ENCODE results near the gene SPATA9. TPM values are rescaled to one million over a fixed set of nuclear protein-coding genes. Genes with fewer than 3 reads are reported as not detected.
"Not testable (repeated sequence)": the region's sequence is repeated elsewhere in the genome, so short reads cannot be mapped to it uniquely, and the experiment has no call there.

The SPATA9 gene
- polyA plus RNA-seq, 1 of the 3 experiments (the other 2 are of a cell fraction), result 0.07 TPM

GRCh38 chr5:95713960-95714710, 31.3 kb upstream of the SPATA9 start:
- Histone ChIP-seq H2AFZ (ENCODE audit: low read depth) (no peak overlapping the region), H3K4me3 (ENCODE audit: low read depth in 2 of 2, low read length in 1 of 2) (no peak overlapping the region), H3K9ac (no peak overlapping the region), H3F3A (replicated peaks; ENCODE audit: insufficient read depth) (peaks cover 19% of the 10 kb centered on the region), H3K36me3 (replicated peaks in 1 of 2; ENCODE audit: control insufficient read depth in 1 of 2, insufficient read depth in 2 of 2, low read length in 1 of 2) (no peaks in the 10 kb centered on the region), H3K9me2 (no peaks in the 10 kb centered on the region), H3K9me3 (no peaks in the 10 kb centered on the region), H3K4me1 (ENCODE audit: control insufficient read depth in 1 of 2, insufficient read depth in 2 of 2, low read depth in 1 of 2, low read length in 1 of 2) (peaks cover 6 to 11% of the 10 kb centered on the region in 2 experiments; a peak in 2 of 4 replicates), H3K27me3 (ENCODE audit: insufficient read depth) (no peaks in the 10 kb centered on the region), H3K27ac (ENCODE audit: low read depth in 2 of 2, low read length in 1 of 2) (no peak overlapping the region), H3K4me2 (no peak overlapping the region), H4K20me1 (ENCODE audit: insufficient read depth) (no peaks in the 10 kb centered on the region), H3K79me2 (ENCODE audit: insufficient read depth) (no peaks in the 10 kb centered on the region)
- 95% methylated on average over 4 of the region's 4 CpGs for WGBS (ENCODE audit: low lambda C conversion rate)
- POLR2A ChIA-PET, result no interaction called here
- DNase-seq, result no peak
- CTCF ChIA-PET, result interaction anchor here (0.6 kb wide), 1 partner anchor 70 kb away, joined by 3 read pairs; no protein-coding TSS in a partner anchor
- TF ChIP-seq TCF12 (IDR thresholded peaks at IDR 0.05) (no peak), YY1 (IDR thresholded peaks at IDR 0.05; ENCODE audit: low read depth) (no peak), POLR2AphosphoS5 (IDR thresholded peaks at IDR 0.05; ENCODE audit: low read depth, low read length) (no peak), PBX3 (IDR thresholded peaks at IDR 0.05) (no peak), EZH2phosphoT487 (IDR thresholded peaks at IDR 0.05; ENCODE audit: borderline replicate concordance, low read depth) (no peak), FOSL2 (IDR thresholded peaks at IDR 0.05; ENCODE audit: borderline replicate concordance, low read depth) (no peak), EP300 (IDR thresholded peaks at IDR 0.05; ENCODE audit: borderline replicate concordance in 1 of 2, low read depth in 1 of 2, low read length in 1 of 2) (no peak), RCOR1 (IDR thresholded peaks at IDR 0.05; ENCODE audit: low read length) (no peak), RFX5 (IDR thresholded peaks at IDR 0.05; ENCODE audit: low read length) (no peak), NRF1 (IDR thresholded peaks at IDR 0.05; ENCODE audit: low read depth, low read length) (no peak), NFIC (IDR thresholded peaks at IDR 0.05; ENCODE audit: borderline replicate concordance) (no peak), CHD2 (IDR thresholded peaks at IDR 0.05; ENCODE audit: low read length, partially characterized antibody) (no peak), MXI1 (IDR thresholded peaks at IDR 0.05; ENCODE audit: low read depth, low read length) (no peak), MAX (IDR thresholded peaks at IDR 0.05; ENCODE audit: low read depth) (no peak)
- TF ChIP-seq, protein P1, sequence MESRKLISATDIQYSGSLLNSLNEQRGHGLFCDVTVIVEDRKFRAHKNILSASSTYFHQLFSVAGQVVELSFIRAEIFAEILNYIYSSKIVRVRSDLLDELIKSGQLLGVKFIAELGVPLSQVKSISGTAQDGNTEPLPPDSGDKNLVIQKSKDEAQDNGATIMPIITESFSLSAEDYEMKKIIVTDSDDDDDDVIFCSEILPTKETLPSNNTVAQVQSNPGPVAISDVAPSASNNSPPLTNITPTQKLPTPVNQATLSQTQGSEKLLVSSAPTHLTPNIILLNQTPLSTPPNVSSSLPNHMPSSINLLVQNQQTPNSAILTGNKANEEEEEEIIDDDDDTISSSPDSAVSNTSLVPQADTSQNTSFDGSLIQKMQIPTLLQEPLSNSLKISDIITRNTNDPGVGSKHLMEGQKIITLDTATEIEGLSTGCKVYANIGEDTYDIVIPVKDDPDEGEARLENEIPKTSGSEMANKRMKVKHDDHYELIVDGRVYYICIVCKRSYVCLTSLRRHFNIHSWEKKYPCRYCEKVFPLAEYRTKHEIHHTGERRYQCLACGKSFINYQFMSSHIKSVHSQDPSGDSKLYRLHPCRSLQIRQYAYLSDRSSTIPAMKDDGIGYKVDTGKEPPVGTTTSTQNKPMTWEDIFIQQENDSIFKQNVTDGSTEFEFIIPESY (IDR thresholded peaks at IDR 0.05; ENCODE audit: borderline replicate concordance, low read depth), result no peak
- TF ChIP-seq, protein P2, sequence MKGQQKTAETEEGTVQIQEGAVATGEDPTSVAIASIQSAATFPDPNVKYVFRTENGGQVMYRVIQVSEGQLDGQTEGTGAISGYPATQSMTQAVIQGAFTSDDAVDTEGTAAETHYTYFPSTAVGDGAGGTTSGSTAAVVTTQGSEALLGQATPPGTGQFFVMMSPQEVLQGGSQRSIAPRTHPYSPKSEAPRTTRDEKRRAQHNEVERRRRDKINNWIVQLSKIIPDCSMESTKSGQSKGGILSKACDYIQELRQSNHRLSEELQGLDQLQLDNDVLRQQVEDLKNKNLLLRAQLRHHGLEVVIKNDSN (IDR thresholded peaks at IDR 0.05; ENCODE audit: borderline replicate concordance, low read depth), result no peak

DNA sequence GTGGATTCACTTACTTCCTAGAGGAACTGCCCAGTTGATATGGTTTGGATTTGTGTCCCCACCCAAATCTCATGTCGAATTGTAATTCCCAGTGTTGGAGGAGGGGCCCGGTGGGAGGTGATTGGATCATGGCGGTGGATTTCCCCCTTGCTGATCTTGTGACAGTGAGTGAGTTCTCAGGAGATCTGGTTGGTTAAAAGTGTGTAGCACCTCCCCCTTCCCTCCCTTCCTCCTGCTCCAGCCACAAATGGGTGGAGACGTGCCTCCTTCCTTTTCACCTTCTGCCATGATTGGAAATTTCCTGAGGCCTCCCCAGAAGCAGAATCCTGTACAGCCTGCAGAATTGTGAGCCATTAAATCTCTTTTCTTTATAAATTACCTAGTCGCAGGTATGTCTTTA, 30.5 kb upstream of the SPATA9 start:
- WGBS (ENCODE audit: low lambda C conversion rate), result 93% methylated on average over 5 of the region's 5 CpGs
- H3K79me2 ChIP-seq (ENCODE audit: insufficient read depth); POLR2A ChIA-PET; H3K27me3 ChIP-seq (ENCODE audit: insufficient read depth); CTCF ChIA-PET; H4K20me1 ChIP-seq (ENCODE audit: insufficient read depth); DNase-seq; H3K36me3 ChIP-seq (replicated peaks in 1 of 2; ENCODE audit: control insufficient read depth in 1 of 2, insufficient read depth in 2 of 2, low read length in 1 of 2); H3K9ac ChIP-seq; H3K9me2 ChIP-seq; H3K4me3 ChIP-seq (ENCODE audit: low read depth in 2 of 2, low read length in 1 of 2); H2AFZ ChIP-seq (ENCODE audit: low read depth); H3K4me2 ChIP-seq; H3K9me3 ChIP-seq: not testable (repeated sequence)
- Histone ChIP-seq H3K27ac (ENCODE audit: low read depth in 2 of 2, low read length in 1 of 2) (peak overlapping the region in 1 of 2 experiments; percentile 44; a peak in 2 of 4 replicates), H3F3A (replicated peaks; ENCODE audit: insufficient read depth) (peaks cover 19% of the 10 kb centered on the region), H3K4me1 (ENCODE audit: control insufficient read depth in 1 of 2, insufficient read depth in 2 of 2, low read depth in 1 of 2, low read length in 1 of 2) (peaks cover 6 to 11% of the 10 kb centered on the region in 2 experiments; a peak in 2 of 4 replicates)
